ENCODE measurements around the gene SNAP25. TPM values are rescaled to one million over a fixed set of nuclear protein-coding genes. Genes with fewer than 3 reads are reported as not detected.

Gene SNAP25
- polyA plus RNA-seq, 12 donors = 2.8 to 11.7 (median 5.9) TPM; not detected in 1

GRCh38 chr20:10303852-10304251, 85.2 kb downstream of the SNAP25 start:
- no peak for DNase-seq

GRCh38 chr20:10304471-10305046, 85.9 kb downstream of the SNAP25 start:
- no peak for DNase-seq

DNA sequence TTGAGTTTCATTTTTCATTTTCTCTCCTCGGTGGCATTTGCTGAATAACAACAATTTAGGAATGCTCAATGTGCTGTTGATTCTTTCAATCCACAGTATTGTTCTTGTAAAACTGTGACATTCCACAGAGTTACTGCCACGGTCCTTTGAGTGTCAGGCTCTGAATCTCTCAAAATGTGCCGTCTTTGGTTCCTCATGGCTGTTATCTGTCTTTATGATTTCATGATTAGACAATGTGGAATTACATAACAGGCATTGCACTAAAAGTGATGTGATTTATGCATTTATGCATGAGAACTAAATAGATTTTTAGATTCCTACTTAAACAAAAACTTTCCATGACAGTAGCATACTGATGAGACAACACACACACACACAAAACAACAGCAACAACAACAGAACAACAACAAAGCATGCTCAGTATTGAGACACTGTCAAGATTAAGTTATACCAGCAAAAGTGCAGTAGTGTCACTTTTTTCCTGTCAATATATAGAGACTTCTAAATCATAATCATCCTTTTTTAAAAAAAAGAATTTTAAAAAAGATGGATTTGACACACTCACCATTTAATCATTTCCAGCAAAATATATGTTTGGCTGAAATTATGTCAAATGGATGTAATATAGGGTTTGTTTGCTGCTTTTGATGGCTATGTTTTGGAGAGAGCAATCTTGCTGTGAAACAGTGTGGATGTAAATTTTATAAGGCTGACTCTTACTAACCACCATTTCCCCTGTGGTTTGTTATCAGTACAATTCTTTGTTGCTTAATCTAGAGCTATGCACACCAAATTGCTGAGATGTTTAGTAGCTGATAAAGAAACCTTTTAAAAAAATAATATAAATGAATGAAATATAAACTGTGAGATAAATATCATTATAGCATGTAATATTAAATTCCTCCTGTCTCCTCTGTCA, 88.1 kb downstream of the SNAP25 start:
- no peak for DNase-seq

GRCh38 chr20:10307359-10307735, 88.7 kb downstream of the SNAP25 start:
- no peak for DNase-seq

DNA sequence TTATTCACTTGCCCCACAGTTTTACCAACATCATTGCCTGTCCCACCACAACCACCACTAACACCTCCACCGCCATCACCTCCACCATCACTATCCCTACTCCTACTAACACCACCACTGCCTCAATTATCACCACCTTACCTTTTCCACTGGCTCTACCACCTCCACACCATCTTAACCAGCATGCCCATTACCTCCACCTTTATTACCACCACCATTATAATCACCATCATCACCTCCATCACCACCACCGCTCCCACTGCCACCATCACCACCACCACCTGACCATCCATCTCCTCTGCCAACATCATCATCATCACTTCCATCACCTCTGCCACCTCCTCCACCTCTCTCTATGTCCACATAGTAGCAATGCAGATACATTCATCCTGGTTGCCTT, 90.0 kb downstream of the SNAP25 start:
- no peak for DNase-seq

DNA sequence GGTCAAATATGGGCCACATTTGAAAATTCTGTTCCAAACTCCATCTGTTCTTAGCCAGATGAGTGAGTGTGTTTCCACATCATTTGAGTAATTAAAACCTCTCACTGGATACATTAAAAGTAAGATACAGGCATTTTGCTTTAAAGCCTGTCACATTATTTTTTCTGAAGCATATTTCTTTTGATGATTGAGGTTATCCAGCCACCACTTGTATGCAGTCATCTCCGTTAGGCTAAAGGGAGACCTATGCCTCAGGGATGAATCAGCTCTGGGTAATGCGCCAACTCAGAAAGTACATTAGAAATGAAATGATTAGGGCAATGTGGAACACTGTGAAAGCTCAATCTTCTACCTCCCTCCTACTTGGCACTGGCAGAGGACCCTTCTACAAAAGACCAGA, 90.7 kb downstream of the SNAP25 start:
- DNase-seq = no peak

GRCh38 chr20:10312111-10312510, 93.5 kb downstream of the SNAP25 start:
- no peak for DNase-seq

GRCh38 chr20:10313215-10313614, 94.6 kb downstream of the SNAP25 start:
- DNase-seq = no peak

DNA sequence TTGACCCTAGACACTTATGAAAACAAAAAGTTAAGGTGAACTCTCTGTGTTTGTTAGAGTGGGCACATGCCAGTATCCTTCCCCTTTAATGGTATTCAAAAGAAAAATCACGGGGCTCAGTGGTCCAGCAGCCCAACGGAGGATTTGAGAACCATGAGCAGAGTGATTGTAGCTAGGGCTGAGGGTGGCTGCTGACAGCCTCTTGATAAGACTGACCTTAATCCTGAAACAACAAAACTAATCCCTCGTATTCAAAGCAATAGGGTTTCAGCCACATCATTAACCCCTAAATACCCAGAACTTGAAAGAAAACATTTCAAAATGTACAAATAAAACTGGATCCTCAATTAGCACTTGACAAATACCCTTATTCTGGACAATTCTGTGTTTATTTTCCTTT, 95.1 kb downstream of the SNAP25 start:
- no peak for DNase-seq

GRCh38 chr20:10314198-10314597, 95.6 kb downstream of the SNAP25 start:
- DNase-seq = no peak

DNA sequence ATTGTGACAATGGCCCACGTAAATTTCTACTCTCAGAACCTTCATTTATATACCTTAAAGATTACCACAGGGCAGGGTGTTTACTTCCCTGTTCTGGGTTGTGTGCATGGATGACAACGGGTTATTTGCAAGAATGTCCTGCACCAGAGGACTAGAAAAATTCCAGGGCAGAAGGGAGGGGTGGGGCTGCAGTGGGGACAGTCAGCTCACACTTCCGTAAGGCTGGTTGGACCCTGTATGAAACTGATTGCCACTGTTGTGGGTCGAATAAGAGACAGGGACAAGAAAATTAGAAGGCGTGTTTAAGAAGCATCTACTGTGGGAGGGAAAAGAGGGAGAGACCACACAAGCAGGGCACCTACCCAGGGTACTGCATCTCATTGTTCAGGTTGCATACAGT, 96.5 kb downstream of the SNAP25 start:
- no peak for DNase-seq

DNA sequence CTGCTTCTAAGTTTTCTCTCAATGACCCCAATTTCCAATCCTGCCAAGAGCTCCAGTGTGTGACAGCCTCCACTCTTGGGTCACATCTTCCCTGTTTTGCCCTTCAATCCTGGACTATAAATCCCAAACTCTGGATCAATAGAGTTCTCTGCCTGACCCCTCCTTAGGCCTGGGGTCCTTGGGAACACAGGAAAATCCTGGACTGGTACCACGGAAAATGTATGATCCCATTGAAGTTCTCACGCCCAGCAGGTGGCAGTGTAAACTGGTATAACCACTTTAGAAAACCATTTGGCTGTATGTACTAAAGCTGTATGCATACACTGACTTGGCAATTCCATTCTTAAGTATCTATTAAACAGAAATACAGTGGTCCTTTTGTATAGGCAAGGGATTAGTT, 98.0 kb downstream of the SNAP25 start:
- DNase-seq = no peak

DNA sequence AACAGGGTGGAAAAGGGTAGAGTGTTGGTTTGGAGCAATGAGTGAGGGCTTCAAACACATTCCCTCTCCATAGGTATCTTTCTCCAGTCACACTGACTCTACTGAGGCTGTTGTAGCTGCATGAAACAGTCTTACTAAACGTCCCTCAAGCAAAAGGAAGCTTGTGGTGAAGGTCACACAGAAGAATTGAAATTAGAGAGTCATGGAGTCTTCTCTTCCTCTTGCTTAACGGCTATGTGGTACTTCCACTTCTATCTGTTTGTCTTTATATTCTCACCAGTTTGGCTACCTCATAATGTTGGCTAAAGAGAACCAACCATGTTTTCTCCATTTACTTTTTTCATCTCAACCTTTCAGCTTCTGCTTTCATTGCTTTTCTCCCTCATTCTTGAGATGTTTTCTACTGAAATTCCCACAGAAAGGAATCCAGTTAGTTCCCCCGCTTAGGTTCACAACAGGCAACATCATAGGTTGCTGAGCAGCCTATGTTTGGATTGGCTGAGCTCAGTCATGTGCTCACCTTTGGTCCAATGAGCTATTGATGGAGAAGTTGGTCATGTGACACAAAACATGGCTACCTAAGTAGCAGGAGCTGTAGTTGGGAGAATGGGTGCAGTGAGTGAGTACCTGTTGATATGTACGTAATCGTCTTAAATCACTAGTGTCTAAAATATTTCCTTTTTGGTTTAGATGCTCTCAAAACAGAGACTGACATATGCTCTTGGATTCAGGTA, 99.8 kb downstream of the SNAP25 start:
- no peak for DNase-seq

GRCh38 chr20:10319855-10320254, 101.2 kb downstream of the SNAP25 start:
- no peak for DNase-seq

DNA sequence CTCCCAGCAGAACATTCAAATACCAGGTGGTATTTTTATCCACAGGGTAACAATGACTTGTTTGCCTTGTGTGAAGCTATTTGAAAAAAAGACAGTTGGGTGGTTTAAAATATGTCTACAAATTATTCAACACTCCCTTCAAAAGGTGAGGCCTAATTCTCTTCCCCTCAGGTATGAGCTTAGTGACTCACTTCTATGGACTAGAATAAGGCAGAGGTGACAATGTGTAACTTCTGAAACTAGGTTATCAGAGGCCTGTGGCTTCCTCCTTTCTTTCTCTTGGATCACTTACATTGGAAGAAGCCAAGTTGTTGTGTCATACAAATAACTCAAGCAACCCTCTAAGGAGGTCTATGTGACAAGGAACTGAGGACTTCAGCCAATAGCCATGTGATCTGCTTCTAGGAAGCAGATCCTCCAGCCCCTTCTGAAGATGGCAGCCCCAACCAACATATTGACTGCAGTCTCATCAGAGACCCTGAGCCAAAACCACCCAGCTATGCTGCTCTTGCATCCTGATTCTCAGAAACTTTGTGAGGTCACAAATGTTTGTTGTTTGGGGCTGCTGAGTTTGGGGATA, 102.6 kb downstream of the SNAP25 start:
- DNase-seq = no peak

DNA sequence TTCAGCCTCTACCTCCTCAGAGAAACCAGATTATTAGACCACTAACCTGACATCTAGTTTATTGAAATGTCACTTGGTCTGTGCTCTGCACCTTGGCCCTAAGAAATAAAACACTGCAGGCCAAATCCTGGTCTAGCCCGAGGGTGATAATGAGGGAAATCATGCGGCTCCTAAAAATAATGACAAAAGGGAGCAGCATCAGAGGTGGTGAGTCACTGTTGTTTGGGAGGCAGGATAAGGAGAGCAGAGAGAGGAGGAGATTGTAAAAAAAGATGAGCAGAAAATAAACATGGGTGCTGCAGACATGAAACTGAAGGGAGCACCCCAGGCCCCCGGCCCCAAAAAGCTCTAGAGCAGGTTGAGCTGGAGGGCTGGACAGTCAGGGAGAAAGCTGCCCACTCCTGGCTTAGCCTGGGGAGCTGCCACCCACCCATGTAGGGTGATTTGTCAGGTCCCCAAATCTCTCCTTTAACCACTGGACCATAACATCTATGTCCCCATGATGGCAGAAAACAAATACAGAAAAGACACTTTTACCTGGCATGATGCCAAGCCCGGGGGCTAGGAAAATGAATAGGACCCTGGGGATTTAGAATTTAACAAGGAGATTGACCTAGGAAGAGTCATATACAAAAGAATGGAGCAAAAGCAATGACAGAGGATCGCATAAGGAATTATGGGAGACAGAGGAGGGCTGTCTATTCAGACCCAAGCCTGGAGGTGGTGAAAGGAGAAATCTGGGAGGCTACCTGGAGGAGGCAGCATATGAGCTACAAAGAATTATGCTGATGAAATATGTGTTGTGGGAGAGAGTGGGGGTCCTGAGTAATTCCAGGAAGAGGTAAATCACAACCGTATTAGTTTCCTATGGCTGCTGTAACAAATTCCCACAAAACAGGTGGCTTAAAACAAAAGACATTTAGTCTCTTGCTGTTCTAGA, 103.7 kb downstream of the SNAP25 start:
- DNase-seq = no peak

DNA sequence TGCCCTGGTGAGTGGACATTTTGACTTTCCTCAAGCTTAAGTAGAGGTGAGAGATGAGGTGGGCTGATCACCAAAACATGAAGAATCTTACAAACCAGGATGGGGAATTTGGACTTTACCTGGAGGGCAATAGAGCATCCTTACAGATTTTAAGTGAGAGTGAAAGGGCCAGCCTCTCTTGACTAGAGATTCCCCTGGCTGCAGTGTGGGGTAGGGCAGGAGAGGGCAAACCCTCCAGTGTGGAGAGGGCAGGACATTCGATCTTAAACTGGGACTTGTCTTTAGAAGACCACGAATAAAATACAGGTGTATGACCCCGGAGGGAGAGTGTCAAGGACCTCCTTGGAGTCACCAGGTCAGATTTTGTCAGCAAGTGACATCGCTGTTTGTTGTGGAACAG, 105.1 kb downstream of the SNAP25 start:
- no peak for DNase-seq

- no peak for DNase-seq
These were observed 105.7 kb downstream of the SNAP25 start for GRCh38 chr20:10324198-10324847.

DNA sequence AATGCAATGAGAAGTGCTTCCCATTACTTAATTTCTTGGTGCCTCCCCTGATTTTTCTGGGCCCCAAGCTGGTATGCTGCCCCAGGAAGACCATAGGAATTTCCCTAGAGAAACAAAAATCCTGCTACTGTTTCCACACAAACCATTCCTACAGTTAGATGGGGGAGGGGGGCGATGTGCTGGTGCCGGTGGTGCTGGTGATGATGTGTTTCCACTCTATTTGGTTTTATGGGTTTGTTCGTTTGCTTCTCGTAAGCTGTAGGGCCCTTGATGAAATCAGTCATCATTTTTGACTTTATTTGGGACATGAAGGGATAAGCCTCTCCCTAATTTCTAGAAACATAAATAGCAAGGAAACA, 110.2 kb downstream of the SNAP25 start:
- DNase-seq = no peak

DNA sequence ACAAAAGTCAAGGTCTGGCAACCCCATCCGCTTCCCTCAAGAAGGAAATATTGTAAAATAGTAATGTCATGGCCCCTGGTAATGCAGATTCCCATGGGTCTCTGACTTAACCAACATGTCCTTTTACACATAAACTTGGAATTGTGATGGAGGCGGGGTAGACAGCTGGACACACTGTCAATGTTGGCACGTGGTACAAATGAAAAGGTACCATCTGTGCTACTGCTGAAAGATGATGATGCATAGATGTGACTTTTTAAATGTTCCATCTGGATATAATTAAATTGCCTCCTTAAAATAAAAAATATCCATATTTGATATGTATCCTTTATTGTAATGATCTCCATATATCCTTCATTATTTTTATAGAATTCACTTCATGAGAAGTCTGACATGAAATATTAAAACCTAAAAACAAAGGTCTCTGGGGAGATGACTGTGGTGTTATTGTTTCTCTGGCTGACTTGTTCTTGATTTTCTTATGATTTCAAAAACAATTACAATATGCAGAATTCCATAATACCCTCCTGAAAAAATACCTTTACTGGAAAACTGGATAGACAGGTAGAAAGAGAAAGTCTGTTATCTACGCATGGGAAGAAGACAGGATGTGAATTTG, 110.9 kb downstream of the SNAP25 start:
- DNase-seq = no peak

Measured in muscle of arm (tissue), 12 donors.